MM.1S (cell line): ENCODE measurements around the gene FOXB2.

Source experiments
- DNase-seq: peaks from one replicate; pipeline ENCODE4 v3.0.0-alpha.2; 2015
- H2AFZ ChIP-seq: fragments of 300-600 bp; sonication (generic); 2 replicates; pipeline ENCODE4 v1.6.0; 2016; ENCODE audit warnings: antibody characterized with exemption, low read length
- H3F3A ChIP-seq: fragments of 300-600 bp; sonication (generic); 2 replicates; pipeline ENCODE4 v1.6.1; 2016; ENCODE audit warnings: mild to moderate bottlenecking, antibody characterized with exemption, low read length, moderate library complexity, mixed read lengths; ENCODE audit not compliant: insufficient read depth
- H3K27ac ChIP-seq: fragments of 300-600 bp; sonication (generic); 2 replicates; pipeline ENCODE4 v1.5.1; 2016; ENCODE audit warnings: mild to moderate bottlenecking, low read length
- H3K27me3 ChIP-seq: fragments of 300-600 bp; sonication (generic); replicated peaks from 2 replicates; pipeline ENCODE4 v1.6.0; 2016; ENCODE audit warnings: low read length; ENCODE audit not compliant: insufficient read depth
- H3K36me3 ChIP-seq: fragments of 300-600 bp; sonication (generic); replicated peaks from 2 replicates; pipeline ENCODE4 v1.6.1; 2016; ENCODE audit warnings: mild to moderate bottlenecking, low read length, mixed read lengths; ENCODE audit not compliant: insufficient read depth
- H3K4me1 ChIP-seq: fragments of 300-600 bp; sonication (generic); 2 replicates; pipeline ENCODE4 v1.6.1; 2016; ENCODE audit warnings: low read length, mixed read lengths
- H3K4me2 ChIP-seq: fragments of 300-600 bp; sonication (generic); 2 replicates; pipeline ENCODE4 v1.6.0; 2016; ENCODE audit warnings: low read depth, low read length
- H3K4me3 ChIP-seq: fragments of 300-600 bp; sonication (generic); 2 replicates; pipeline ENCODE4 v1.5.1; 2016; ENCODE audit warnings: low read length, mixed read lengths
- H3K79me2 ChIP-seq: fragments of 300-600 bp; sonication (generic); 2 replicates; pipeline ENCODE4 v1.6.1; 2016; ENCODE audit warnings: mixed run types, low read length, mixed read lengths
- H3K9ac ChIP-seq: fragments of 300-600 bp; sonication (generic); 2 replicates; pipeline ENCODE4 v1.6.1; 2016; ENCODE audit warnings: low read length, mixed read lengths
- H3K9me2 ChIP-seq: fragments of 300-600 bp; sonication (generic); replicated peaks from 2 replicates; pipeline ENCODE4 v1.6.1; 2016; ENCODE audit warnings: mild to moderate bottlenecking, low read length, mixed read lengths; ENCODE audit not compliant: insufficient read depth
- H3K9me3 ChIP-seq: fragments of 300-600 bp; sonication (generic); replicated peaks from 2 replicates; pipeline ENCODE4 v1.6.1; 2016; ENCODE audit warnings: mild to moderate bottlenecking, low read length, mixed read lengths; ENCODE audit not compliant: insufficient read depth
- H4K20me1 ChIP-seq: fragments of 300-600 bp; sonication (generic); 2 replicates; pipeline ENCODE4 v1.6.1; 2016; ENCODE audit warnings: mild to moderate bottlenecking, low read length, moderate library complexity, mixed read lengths; ENCODE audit not compliant: insufficient read depth
- EZH2 ChIP-seq: fragments of 300-600 bp; sonication (generic); optimal IDR thresholded peaks from 2 replicates; pipeline ENCODE3; 2017; ENCODE audit warnings: low read depth, mild to moderate bottlenecking, antibody characterized with exemption, low read length, mixed read lengths
- EZH2phosphoT487 ChIP-seq: fragments of 300-600 bp; sonication (generic); IDR thresholded peaks from 2 replicates; pipeline ENCODE4 v1.6.1; 2018; ENCODE audit warnings: antibody characterized with exemption, low read length
- TF ChIP-seq, protein P1 (sequence below): fragments of 300-600 bp; sonication (generic); IDR thresholded peaks from 2 replicates; pipeline ENCODE4 v1.5.1; 2016; ENCODE audit warnings: antibody characterized with exemption, low read length, mixed read lengths

The FOXB2 gene

DNA sequence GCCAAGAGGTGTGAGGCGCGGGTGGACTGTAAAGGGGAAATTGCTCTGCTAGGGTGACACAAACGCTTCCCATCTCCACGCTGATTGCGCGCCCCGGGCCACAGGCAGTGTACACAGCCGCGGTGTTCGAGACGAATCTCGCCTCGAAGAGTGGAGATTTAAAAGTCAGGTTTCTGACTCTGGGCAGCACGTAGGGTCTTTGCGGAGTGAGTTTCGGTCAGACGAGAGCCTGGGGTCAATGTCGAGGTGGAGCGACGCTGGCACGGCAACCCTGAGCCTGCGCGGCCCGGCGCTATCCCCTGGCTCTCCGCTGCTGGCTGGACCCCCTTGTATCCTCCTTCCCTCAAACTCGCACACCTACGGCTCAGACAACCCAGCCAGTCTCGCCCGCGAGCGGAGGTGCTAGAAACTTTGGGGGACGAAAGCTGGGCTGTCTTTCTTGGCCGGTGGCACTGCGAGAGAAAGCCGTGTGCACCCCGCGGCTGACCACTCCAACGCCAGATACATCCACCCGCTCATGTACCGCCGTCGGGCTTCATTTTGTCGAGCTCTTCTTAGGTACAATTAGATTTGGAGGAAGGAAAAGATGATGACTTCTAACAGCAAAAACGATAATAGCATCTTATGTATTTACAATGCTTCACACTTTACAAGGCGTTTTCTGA is 5.4 kb upstream of the FOXB2 start:
- Histone ChIP-seq H3K4me3 (no peak overlapping the region), H3K4me1 (no peaks in the 10 kb centered on the region), H3K4me2 (no peak overlapping the region), H3K9me2 (no peaks in the 10 kb centered on the region), H3K27ac (no peak overlapping the region), H3K9ac (no peak overlapping the region), H2AFZ (no peak overlapping the region), H4K20me1 (no peaks in the 10 kb centered on the region), H3K27me3 (no peaks in the 10 kb centered on the region), H3F3A (no peaks in the 10 kb centered on the region), H3K9me3 (no peaks in the 10 kb centered on the region), H3K36me3 (no peaks in the 10 kb centered on the region), H3K79me2 (no peaks in the 10 kb centered on the region)
- DNase-seq, result no peak
- TF ChIP-seq EZH2, result no peak
- no peak for TF ChIP-seq EZH2phosphoT487
- TF ChIP-seq, protein P1, sequence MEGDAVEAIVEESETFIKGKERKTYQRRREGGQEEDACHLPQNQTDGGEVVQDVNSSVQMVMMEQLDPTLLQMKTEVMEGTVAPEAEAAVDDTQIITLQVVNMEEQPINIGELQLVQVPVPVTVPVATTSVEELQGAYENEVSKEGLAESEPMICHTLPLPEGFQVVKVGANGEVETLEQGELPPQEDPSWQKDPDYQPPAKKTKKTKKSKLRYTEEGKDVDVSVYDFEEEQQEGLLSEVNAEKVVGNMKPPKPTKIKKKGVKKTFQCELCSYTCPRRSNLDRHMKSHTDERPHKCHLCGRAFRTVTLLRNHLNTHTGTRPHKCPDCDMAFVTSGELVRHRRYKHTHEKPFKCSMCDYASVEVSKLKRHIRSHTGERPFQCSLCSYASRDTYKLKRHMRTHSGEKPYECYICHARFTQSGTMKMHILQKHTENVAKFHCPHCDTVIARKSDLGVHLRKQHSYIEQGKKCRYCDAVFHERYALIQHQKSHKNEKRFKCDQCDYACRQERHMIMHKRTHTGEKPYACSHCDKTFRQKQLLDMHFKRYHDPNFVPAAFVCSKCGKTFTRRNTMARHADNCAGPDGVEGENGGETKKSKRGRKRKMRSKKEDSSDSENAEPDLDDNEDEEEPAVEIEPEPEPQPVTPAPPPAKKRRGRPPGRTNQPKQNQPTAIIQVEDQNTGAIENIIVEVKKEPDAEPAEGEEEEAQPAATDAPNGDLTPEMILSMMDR, result no peak

DNA sequence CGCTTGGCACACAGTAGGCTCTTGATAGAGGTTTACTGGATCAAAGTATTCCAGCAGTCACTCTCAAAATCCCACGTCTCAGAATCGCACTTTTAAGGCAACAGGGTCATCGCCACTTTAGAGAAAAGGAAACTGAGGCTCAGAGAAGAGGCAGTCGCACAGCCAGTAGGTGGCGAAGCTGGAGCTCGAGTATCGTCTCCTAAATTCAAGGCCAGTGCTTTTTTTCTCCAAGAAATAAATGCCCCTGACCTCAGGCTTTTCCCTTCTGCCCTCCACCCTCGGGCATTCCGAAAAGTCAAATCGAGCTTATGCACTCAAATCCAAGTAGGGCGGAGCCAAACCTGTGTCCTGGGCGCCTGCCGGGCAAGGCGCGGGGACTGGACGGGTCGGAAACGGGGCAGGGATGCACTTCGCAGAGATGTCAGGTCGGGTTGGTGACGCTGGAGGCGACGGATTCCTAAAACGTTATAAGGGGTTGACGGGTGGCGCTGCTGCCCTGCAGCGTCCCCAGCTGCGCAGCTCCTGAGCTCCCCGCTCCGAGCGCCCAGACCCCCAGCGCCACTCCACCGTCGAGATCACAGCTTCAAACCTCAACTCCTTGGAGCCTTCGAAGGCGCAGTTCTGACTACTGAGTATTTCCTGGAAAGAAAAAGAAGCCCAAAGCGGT is 4.7 kb upstream of the FOXB2 start:
- Histone ChIP-seq H4K20me1 (no peaks in the 10 kb centered on the region), H3K4me1 (no peaks in the 10 kb centered on the region), H3K27me3 (no peaks in the 10 kb centered on the region), H3K4me3 (no peak overlapping the region), H3K4me2 (no peak overlapping the region), H3K27ac (no peak overlapping the region), H3K79me2 (no peaks in the 10 kb centered on the region), H2AFZ (no peak overlapping the region), H3K9ac (no peak overlapping the region), H3K9me3 (no peaks in the 10 kb centered on the region), H3F3A (no peaks in the 10 kb centered on the region), H3K9me2 (no peaks in the 10 kb centered on the region), H3K36me3 (no peaks in the 10 kb centered on the region)
- no peak for TF ChIP-seq EZH2
- TF ChIP-seq, protein P1, result no peak
- no peak for DNase-seq

DNA sequence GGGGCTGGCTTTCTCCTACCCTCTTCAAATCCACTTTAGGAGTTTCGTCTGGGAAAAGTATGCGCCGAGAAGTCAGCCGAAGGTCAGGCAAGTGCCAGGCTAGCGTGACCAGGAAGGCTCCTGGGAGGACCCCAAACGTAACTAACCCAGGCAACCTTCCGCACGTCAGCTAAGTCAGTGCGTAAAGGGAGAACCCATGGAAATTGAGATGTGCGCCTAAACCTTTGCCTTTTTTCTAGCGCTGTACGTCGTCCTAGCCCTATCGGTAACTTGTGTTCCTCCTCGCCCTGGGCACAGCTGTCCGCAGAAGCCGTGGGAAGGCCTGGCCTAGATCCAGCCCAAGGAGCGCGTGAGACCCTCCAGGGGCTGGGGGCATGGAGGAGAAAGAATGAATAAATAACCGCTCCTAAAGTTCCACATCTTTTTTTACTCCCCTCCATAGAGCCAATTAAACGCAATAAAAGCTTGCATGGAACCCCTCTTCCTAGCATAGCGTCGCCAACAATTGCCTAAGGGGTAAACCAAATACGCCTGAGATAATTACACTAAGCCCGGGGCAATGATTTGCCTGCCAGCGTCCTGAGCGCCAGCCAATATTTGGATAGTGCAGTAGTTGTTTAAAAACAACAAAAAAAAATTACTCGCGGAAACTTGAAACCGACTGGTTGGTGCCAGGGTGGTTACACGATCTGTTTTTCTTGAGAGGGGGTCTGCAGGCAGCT is 4.0 kb upstream of the FOXB2 start:
- Histone ChIP-seq H3K9ac (no peak overlapping the region), H3K4me2 (no peak overlapping the region), H2AFZ (no peak overlapping the region), H3K79me2 (no peaks in the 10 kb centered on the region), H4K20me1 (no peaks in the 10 kb centered on the region), H3K4me1 (no peaks in the 10 kb centered on the region), H3K9me3 (no peaks in the 10 kb centered on the region), H3K27me3 (no peaks in the 10 kb centered on the region), H3F3A (no peaks in the 10 kb centered on the region), H3K36me3 (no peaks in the 10 kb centered on the region), H3K27ac (no peak overlapping the region), H3K9me2 (no peaks in the 10 kb centered on the region), H3K4me3 (no peak overlapping the region)
- DNase-seq, result no peak
- TF ChIP-seq EZH2, result no peak
- no peak for TF ChIP-seq EZH2phosphoT487
- TF ChIP-seq, protein P1, result no peak
